Tibial nerve (tissue), 4 donors: ENCODE data around the gene LDLRAP1.

Experiments used
- EP300 ChIP-seq, 2 donors: sonication (generic); formaldehyde crosslinking; IDR thresholded peaks; one replicate each; pipeline ENCODE4 v1.6.1; 2017; ENCODE audit warnings: antibody characterized with exemption in 2 of 2, mild to moderate bottlenecking in 1 of 2
- POLR2A ChIP-seq, 2 donors: fragments of 450-650 bp; IDR thresholded peaks; one replicate each; pipeline ENCODE4 v1.6.1; 2017; ENCODE audit warnings: antibody characterized with exemption in 2 of 2, mild to moderate bottlenecking in 2 of 2, moderate library complexity in 2 of 2
- TF ChIP-seq, protein P1 (sequence below), 5 experiments: fragments of 200-600 bp in 3 of 5; fragments of 450-650 bp in 2 of 5; sonication (generic) in 3 of 5; IDR thresholded peaks; one replicate each; pipeline ENCODE4 v1.5.1; 2016 to 2019; ENCODE audit warnings: antibody characterized with exemption in 5 of 5, mild to moderate bottlenecking in 3 of 5, moderate library complexity in 2 of 5

DNA sequence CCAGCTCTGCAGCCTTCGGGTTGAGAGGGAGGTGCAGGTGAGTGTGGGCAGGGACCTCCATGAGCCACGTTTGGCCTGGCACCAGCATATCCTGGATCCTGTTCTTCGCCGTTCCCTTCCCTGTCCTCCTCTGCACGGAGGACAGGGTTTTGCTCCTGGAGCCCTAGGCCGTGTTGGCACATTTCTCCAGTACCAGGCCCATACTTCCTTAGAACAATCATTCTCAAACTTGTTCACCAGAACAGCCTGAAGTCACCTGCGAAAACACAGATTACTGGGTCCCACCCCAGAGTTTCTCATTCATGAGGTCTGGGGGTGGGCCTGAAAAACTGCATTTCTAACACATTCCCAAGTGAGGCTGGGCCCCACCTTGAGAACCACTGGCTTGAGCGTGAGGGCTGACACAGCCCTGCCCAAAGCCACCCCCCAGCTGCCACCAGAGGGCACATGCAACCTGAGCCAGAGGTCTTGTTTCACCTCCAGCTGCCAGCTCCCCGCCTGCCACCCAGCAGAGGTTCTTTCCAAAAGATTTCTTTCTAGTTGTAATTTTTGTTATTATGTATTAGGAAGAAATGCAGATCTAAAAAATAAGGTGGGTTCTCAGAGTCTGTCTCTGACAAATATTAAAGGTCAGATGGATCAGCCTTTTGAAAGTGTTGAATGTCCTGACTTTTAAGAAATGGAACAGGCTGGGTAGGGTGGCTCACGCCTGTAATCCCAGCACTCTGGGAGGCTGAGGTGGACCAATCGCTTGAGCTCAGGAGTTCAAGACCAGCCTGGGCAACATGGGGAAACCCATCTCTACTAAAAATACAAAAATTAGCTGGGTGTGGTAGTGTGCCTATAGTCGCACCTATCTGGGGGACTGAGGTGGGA, 39.6 kb upstream of the LDLRAP1 start:
- TF ChIP-seq, protein P1, sequence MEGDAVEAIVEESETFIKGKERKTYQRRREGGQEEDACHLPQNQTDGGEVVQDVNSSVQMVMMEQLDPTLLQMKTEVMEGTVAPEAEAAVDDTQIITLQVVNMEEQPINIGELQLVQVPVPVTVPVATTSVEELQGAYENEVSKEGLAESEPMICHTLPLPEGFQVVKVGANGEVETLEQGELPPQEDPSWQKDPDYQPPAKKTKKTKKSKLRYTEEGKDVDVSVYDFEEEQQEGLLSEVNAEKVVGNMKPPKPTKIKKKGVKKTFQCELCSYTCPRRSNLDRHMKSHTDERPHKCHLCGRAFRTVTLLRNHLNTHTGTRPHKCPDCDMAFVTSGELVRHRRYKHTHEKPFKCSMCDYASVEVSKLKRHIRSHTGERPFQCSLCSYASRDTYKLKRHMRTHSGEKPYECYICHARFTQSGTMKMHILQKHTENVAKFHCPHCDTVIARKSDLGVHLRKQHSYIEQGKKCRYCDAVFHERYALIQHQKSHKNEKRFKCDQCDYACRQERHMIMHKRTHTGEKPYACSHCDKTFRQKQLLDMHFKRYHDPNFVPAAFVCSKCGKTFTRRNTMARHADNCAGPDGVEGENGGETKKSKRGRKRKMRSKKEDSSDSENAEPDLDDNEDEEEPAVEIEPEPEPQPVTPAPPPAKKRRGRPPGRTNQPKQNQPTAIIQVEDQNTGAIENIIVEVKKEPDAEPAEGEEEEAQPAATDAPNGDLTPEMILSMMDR (IDR thresholded peaks at IDR 0.05) = peak in 2 of 5 experiments; percentile 16 to 44
- TF ChIP-seq POLR2A (IDR thresholded peaks at IDR 0.05) (no peak), EP300 (IDR thresholded peaks at IDR 0.05) (no peak)
